ENCODE results near the gene PPIP5K1. TPM values are rescaled to one million over a fixed set of nuclear protein-coding genes. Genes with fewer than 3 reads are reported as not detected.

The PPIP5K1 gene
- total and polyA plus RNA-seq, 9 of the 15 experiments (the other 6 are each of a cell fraction or from before 2014, with no cell fraction given): 2.5 to 74.6 (median 35.1) TPM

GRCh38 chr15:43487271-43487895 lies 102.6 kb downstream of the PPIP5K1 start (continued):
- TF ChIP-seq ZBTB11 (CRISPR knock-in tag; IDR thresholded peaks at IDR 0.05) (no peak), MCM2 (IDR thresholded peaks at IDR 0.05; ENCODE audit: low read depth) (no peak), MBD2 (IDR thresholded peaks at IDR 0.05; ENCODE audit: borderline replicate concordance, low read depth) (no peak)

GRCh38 chr15:43484455-43484854 lies 105.6 kb downstream of the PPIP5K1 start:
- Histone ChIP-seq H4K20me1 (replicated peaks; ENCODE audit: control insufficient read depth, insufficient read depth, low read length) (no peaks in the 10 kb centered on the region), H3K79me2 (ENCODE audit: control insufficient read depth, insufficient read depth, low read length) (peaks cover 2% of the 10 kb centered on the region; the same call in 1 of the 3 replicates), H3K9me1 (ENCODE audit: control insufficient read depth, insufficient read depth, low read length) (no peaks in the 10 kb centered on the region), H3K27me3 (ENCODE audit: control insufficient read depth in 2 of 2, insufficient read depth in 2 of 2, low read length in 2 of 2) (no peaks in the 10 kb centered on the region), H3K9me3 (replicated peaks; ENCODE audit: control insufficient read depth, insufficient read depth, low read depth, low read length) (no peaks in the 10 kb centered on the region; the same call in 1 of the 2 replicates), H3K36me3 (ENCODE audit: control insufficient read depth, insufficient read depth, low read length) (peaks cover 54% of the 10 kb centered on the region), H3K4me1 (replicated peaks in 1 of 2; ENCODE audit: control insufficient read depth in 2 of 2, insufficient read depth in 2 of 2, low read length in 2 of 2) (peaks cover 8 to 10% of the 10 kb centered on the region in 2 experiments; a peak in 4 of 5 replicates), H3K9ac (ENCODE audit: insufficient read depth in 1 of 2, low read depth in 2 of 2, low read length in 2 of 2) (0 out of 4 replicates have a peak overlapping the region, but pooled peaks of 1 of the 2 experiments have one; percentile 22), H3K27ac (ENCODE audit: extremely low read depth, low read depth, low read length) (peak overlapping the region; percentile 47; the same call in 1 of the 3 replicates), H2AFZ (ENCODE audit: low read depth, low read length) (no peak overlapping the region), H3K4me2 (ENCODE audit: insufficient read depth, low read length) (no peak overlapping the region), H3K4me3 (no peak overlapping the region)
- DNase-seq (ENCODE audit: extremely low read depth in 1 of 4, low spot score in 3 of 4) (no peak), FAIRE-seq (no peak), ATAC-seq (peak; percentile 37)
- no TSS peak for BruUV-seq (replicated peaks)
- in situ Hi-C loops (cut with MboI) (no loop called here), intact Hi-C loops (cut with micrococcal nuclease) (no loop called here)
- ChIA-PET CTCF (ENCODE audit: low intra/inter-chr PET ratio) (no interaction called here), POLR2A (interaction anchor here (0.8 to 1.0 kb wide), 3 partner anchors 9 to 47 kb away, joined by 3 to 8 read pairs (median 3); partner anchors contain the start of gene TP53BP1)
- TF ChIP-seq CEBPG (CRISPR knock-in tag; IDR thresholded peaks at IDR 0.05) (no peak), CEBPG (tag; conservative IDR thresholded peaks at IDR 0.05 in 1 of 2, IDR thresholded peaks at IDR 0.05 in 1 of 2) (0 out of 4 replicates have a peak, but pooled peaks have one; percentile 19 to 24), CEBPB (tag; IDR thresholded peaks at IDR 0.05) (peak; percentile 75), POU5F1 (IDR thresholded peaks at IDR 0.05; ENCODE audit: borderline replicate concordance, low read depth, low read length, partially characterized antibody) (no peak)
- WGBS (ENCODE audit: insufficient coverage, low coverage, missing lambda C conversion rate): 75% methylated on average over 2 of the region's 2 CpGs

All from K562 (cell line).